IMR-90 (cell line): ENCODE measurements around the gene ANXA3. TPM values are rescaled to one million over a fixed set of nuclear protein-coding genes. Genes with fewer than 3 reads are reported as not detected.

Experiments used
- ATAC-seq: fragments of 200-7000 bp; cut with Tn5 transposase; 2 replicates; pipeline ENCODE4 v1.9.1; 2020; ENCODE audit warnings: low read depth, mild to moderate bottlenecking, moderate library complexity
- BruUV-seq: library from RNA; stranded (reverse); fragments of 400-500 nt; replicated peaks from 2 replicates; lab custom pipeline; 2021; lab: Mats Ljungman, UMichigan
- CTCF ChIA-PET: fragments of 300-600 bp; formaldehyde crosslinking; extraction: SDS; loops from one replicate; lab custom pipeline; 2021; ENCODE audit warnings: antibody characterized with exemption; lab: Yijun Ruan, JAX
- POLR2A ChIA-PET: fragments of 300-600 bp; sonication (Branson Sonifier 250); formaldehyde crosslinking; loops from one replicate; lab custom pipeline; 2022; ENCODE audit warnings: antibody characterized with exemption; ENCODE audit not compliant: unreplicated experiment; lab: Charles Lee
- DNase-seq: peaks from one replicate; pipeline ENCODE4 v3.0.0; 2013
- H2AFZ ChIP-seq: replicated peaks from 2 replicates; pipeline ENCODE3; 2013; ENCODE audit warnings: low read length, mild to moderate bottlenecking; ENCODE audit not compliant: poor library complexity
- H2AK5ac ChIP-seq: 2 replicates; pipeline ENCODE4 v1.6.1; 2013; ENCODE audit warnings: low read depth, low read length, inconsistent platforms
- H2AK9ac ChIP-seq: replicated peaks from 2 replicates; pipeline ENCODE3; 2013; ENCODE audit warnings: mild to moderate bottlenecking, low read depth, low read length, moderate library complexity; ENCODE audit not compliant: poor library complexity
- H2BK120ac ChIP-seq: 2 replicates; pipeline ENCODE4 v1.6.1; 2013; ENCODE audit warnings: low read depth, low read length, inconsistent platforms
- H2BK15ac ChIP-seq: 3 replicates; pipeline ENCODE4 v1.6.1; 2013; ENCODE audit warnings: low read depth, low read length, inconsistent platforms
- H2BK20ac ChIP-seq: 2 replicates; pipeline ENCODE4 v1.6.1; 2013; ENCODE audit warnings: low read depth, mild to moderate bottlenecking, inconsistent platforms, low read length, moderate library complexity
- H2BK5ac ChIP-seq: 2 replicates; pipeline ENCODE4 v1.6.1; 2013; ENCODE audit warnings: mild to moderate bottlenecking, low read depth, low read length, inconsistent platforms; ENCODE audit not compliant: poor library complexity, severe bottlenecking
- H3K14ac ChIP-seq: replicated peaks from 2 replicates; pipeline ENCODE4 v1.6.1; 2013; ENCODE audit warnings: low read depth, low read length, inconsistent platforms
- H3K18ac ChIP-seq: 2 replicates; pipeline ENCODE4 v1.6.1; 2013; ENCODE audit warnings: low read depth, low read length, control low read depth
- H3K23ac ChIP-seq: 2 replicates; pipeline ENCODE4 v1.6.1; 2013; ENCODE audit warnings: low read depth, low read length, inconsistent platforms
- H3K27ac ChIP-seq: 2 replicates; pipeline ENCODE4 v1.5.1; 2013; ENCODE audit warnings: mild to moderate bottlenecking, control low read depth, low read length; ENCODE audit not compliant: insufficient read depth
- H3K27me3 ChIP-seq: 2 replicates; pipeline ENCODE4 v1.6.1; 2013; ENCODE audit warnings: low read length; ENCODE audit not compliant: control insufficient read depth, insufficient read depth
- H3K36me3 ChIP-seq: 2 replicates; pipeline ENCODE4 v1.6.1; 2013; ENCODE audit warnings: low read length, mixed read lengths; ENCODE audit not compliant: control insufficient read depth, insufficient read depth
- H3K4ac ChIP-seq: 2 replicates; pipeline ENCODE4 v1.6.1; 2013; ENCODE audit warnings: low read depth, low read length, inconsistent platforms
- H3K4me1 ChIP-seq: 2 replicates; pipeline ENCODE4 v1.6.1; 2013; ENCODE audit warnings: low read length, mixed read lengths; ENCODE audit not compliant: control insufficient read depth, insufficient read depth
- H3K4me2 ChIP-seq: 2 replicates; pipeline ENCODE4 v1.6.1; 2013; ENCODE audit warnings: low read depth, mild to moderate bottlenecking, control low read depth, low read length, moderate library complexity
- H3K4me3 ChIP-seq: 2 replicates; pipeline ENCODE4 v1.5.1; 2013; ENCODE audit warnings: low read depth, mild to moderate bottlenecking, control low read depth, low read length, moderate library complexity; ENCODE audit not compliant: insufficient read depth
- H3K56ac ChIP-seq: 2 replicates; pipeline ENCODE4 v1.6.1; 2013; ENCODE audit warnings: low read length, inconsistent platforms; ENCODE audit not compliant: insufficient read depth; ENCODE audit errors: extremely low read depth
- H3K79me1 ChIP-seq, 2 experiments: 2 replicates each; pipeline ENCODE4 v1.6.1; 2013; ENCODE audit warnings: low read length in 2 of 2, inconsistent platforms in 1 of 2, low read depth in 1 of 2
- H3K9ac ChIP-seq: 2 replicates; pipeline ENCODE4 v1.6.1; 2013; ENCODE audit warnings: low read depth, low read length, control low read depth
- H3K9me1 ChIP-seq: 2 replicates; pipeline ENCODE4 v1.6.1; 2013; ENCODE audit warnings: low read length, inconsistent platforms; ENCODE audit not compliant: insufficient read depth
- H3K9me3 ChIP-seq: 2 replicates; pipeline ENCODE4 v1.6.1; 2013; ENCODE audit warnings: low read length; ENCODE audit not compliant: control insufficient read depth, insufficient read depth
- H4K20me1 ChIP-seq: 2 replicates; pipeline ENCODE4 v1.6.1; 2013; ENCODE audit warnings: low read length, inconsistent platforms; ENCODE audit not compliant: insufficient read depth
- H4K5ac ChIP-seq: 2 replicates; pipeline ENCODE4 v1.6.1; 2013; ENCODE audit warnings: mild to moderate bottlenecking, low read depth, low read length, control low read depth
- H4K8ac ChIP-seq, 2 experiments: 2 replicates each; pipeline ENCODE4 v1.6.1; 2013; ENCODE audit warnings: low read depth in 2 of 2, low read length in 2 of 2, control low read depth in 1 of 2, inconsistent platforms in 1 of 2
- H4K91ac ChIP-seq: 2 replicates; pipeline ENCODE4 v1.6.1; 2013; ENCODE audit warnings: low read depth, low read length, inconsistent platforms; ENCODE audit not compliant: insufficient read depth
- BHLHE40 ChIP-seq: fragments of 150-350 bp; IDR thresholded peaks from 2 replicates; pipeline ENCODE4 v1.6.1; 2016; ENCODE audit warnings: mild to moderate bottlenecking, low read depth, low read length
- CEBPB ChIP-seq: IDR thresholded peaks from 2 replicates; pipeline ENCODE4 v1.6.1; 2012; ENCODE audit warnings: low read depth, low read length, improper control_type of control experiment
- CHD1 ChIP-seq: IDR thresholded peaks from 2 replicates; pipeline ENCODE4 v1.6.1; 2012; ENCODE audit warnings: low read depth, low read length, improper control_type of control experiment
- CTCF ChIP-seq: conservative IDR thresholded peaks from 2 replicates; pipeline ENCODE4 v1.5.1; 2012; ENCODE audit warnings: mild to moderate bottlenecking, low read depth, low read length, improper control_type of control experiment
- ELK1 ChIP-seq: fragments of 150-350 bp; IDR thresholded peaks from 2 replicates; pipeline ENCODE4 v1.6.1; 2016; ENCODE audit warnings: low read depth, mild to moderate bottlenecking, low read length, moderate library complexity, borderline replicate concordance
- FOS ChIP-seq: fragments of 150-350 bp; IDR thresholded peaks from 2 replicates; pipeline ENCODE4 v1.6.1; 2016; ENCODE audit warnings: low read depth, low read length
- MAZ ChIP-seq: IDR thresholded peaks from 2 replicates; pipeline ENCODE4 v1.6.1; 2012; ENCODE audit warnings: low read depth, mild to moderate bottlenecking, low read length, improper control_type of control experiment, moderate library complexity, borderline replicate concordance
- MXI1 ChIP-seq: IDR thresholded peaks from 2 replicates; pipeline ENCODE4 v1.6.1; 2012; ENCODE audit warnings: low read depth, mild to moderate bottlenecking, low read length, moderate library complexity, borderline replicate concordance
- NFE2L2 ChIP-seq: fragments of 150-350 bp; IDR thresholded peaks from 2 replicates; pipeline ENCODE4 v1.6.1; 2016; ENCODE audit warnings: low read depth, mild to moderate bottlenecking, low read length
- POLR2A ChIP-seq: IDR thresholded peaks from 2 replicates; pipeline ENCODE4 v1.6.1; 2012; ENCODE audit warnings: mild to moderate bottlenecking, low read depth, low read length
- RAD21 ChIP-seq: IDR thresholded peaks from 2 replicates; pipeline ENCODE4 v1.6.1; 2012; ENCODE audit warnings: low read length, improper control_type of control experiment
- RFX5 ChIP-seq: IDR thresholded peaks from 2 replicates; pipeline ENCODE4 v1.8.0; 2012; ENCODE audit warnings: low read depth, mild to moderate bottlenecking, low read length, moderate library complexity
- USF2 ChIP-seq: fragments of 150-350 bp; IDR thresholded peaks from 2 replicates; pipeline ENCODE4 v1.6.1; 2017; ENCODE audit warnings: mild to moderate bottlenecking, antibody characterized with exemption, low read length, low read depth
- WGBS, 2 experiments: methylation state at CpG; one replicate each; pipeline versions ENCODE4 v1.1.5 to v1.1.7; 2013; ENCODE audit warnings: missing lambda C conversion rate in 2 of 2; ENCODE audit not compliant: insufficient read length in 1 of 2; ENCODE audit errors: extremely low coverage in 2 of 2; 5-methylcytosine and 5-hydroxymethylcytosine counted together
- dilution Hi-C: fragments of 300-500 bp; cut with HindIII; formaldehyde crosslinking; loops from one replicate; pipeline ENCODE4 v1.14.3; 2018; ENCODE audit warnings: low sequenced_read_pairs; ENCODE audit not compliant: unreplicated experiment
- in situ Hi-C: fragments of 300-500 bp; cut with MboI; formaldehyde crosslinking; loops from 3 replicates; pipeline ENCODE4 v1.14.3; 2019; ENCODE audit warnings: low sequenced_read_pairs, inconsistent platforms, mixed read lengths
- intact Hi-C: fragments of 100-400 bp; cut with micrococcal nuclease; formaldehyde crosslinking; loops from 2 replicates; pipeline ENCODE4 v1.10.0; 2022
- polyA plus RNA-seq, 3 experiments: library from polyadenylated mRNA; depleted of rRNA; stranded (reverse); fragments of >200 nt; gene quantifications; 2 replicates each; pipeline ENCODE4 v1.2.3, GENCODE V29; 2012; ENCODE audit warnings: low replicate concordance in 1 of 3
- total RNA-seq: library from RNA; depleted of rRNA; stranded (reverse); fragments of >200 nt; gene quantifications from 2 replicates; pipeline ENCODE4 v1.2.3, GENCODE V29; 2012

ANXA3 gene
- total and polyA plus RNA-seq, 2 of the 4 experiments (the other 2 are of a cell fraction): 4.2 to 5.0 TPM

- H3K36me3 ChIP-seq: no peaks in the 10 kb centered on the region
- no peaks in the 10 kb centered on the region for H3K9me3 ChIP-seq
- dilution Hi-C loops: no loop called here
- no peak overlapping the region for H3K27ac ChIP-seq
- H3K18ac ChIP-seq: no peak overlapping the region
- WGBS, 2 experiments: no CpG with 5 or more reads among the region's 10 CpGs
- H3K56ac ChIP-seq: no peak overlapping the region
- H3K9ac ChIP-seq: no peak overlapping the region
- H2AK9ac ChIP-seq: no peak overlapping the region
- H4K5ac ChIP-seq: no peak overlapping the region
- H3K4me3 ChIP-seq: no peak overlapping the region
- in situ Hi-C loops: no loop called here
- H2AFZ ChIP-seq: no peak overlapping the region
- 0 out of 2 replicates have a peak overlapping the region, but pooled peaks have one; percentile 3 for H2BK20ac ChIP-seq
- ATAC-seq (no peak), DNase-seq (no peak)
- no peaks in the 10 kb centered on the region; a peak in 1 of 4 replicates for H3K79me1 ChIP-seq
- no peaks in the 10 kb centered on the region for H3K27me3 ChIP-seq
- H2BK15ac ChIP-seq: peak overlapping the region; percentile 72; the same call in 1 of the 3 replicates
- intact Hi-C loops: no loop called here
- H3K4me1 ChIP-seq: peaks cover 2% of the 10 kb centered on the region
- ChIA-PET CTCF (no interaction called here), POLR2A (no interaction called here)
- H2BK5ac ChIP-seq: no peak overlapping the region
- peaks cover 4% of the 10 kb centered on the region for H3K9me1 ChIP-seq
- no peak overlapping the region for H2AK5ac ChIP-seq
- peak overlapping the region; percentile 77; the same call in 1 of the 2 replicates for H4K91ac ChIP-seq
- H2BK120ac ChIP-seq: peak overlapping the region; percentile 92
- peak overlapping the region; percentile 96 for H3K14ac ChIP-seq
- no peaks in the 10 kb centered on the region for H4K20me1 ChIP-seq
- H3K23ac ChIP-seq: peak overlapping the region; percentile 92; the same call in 1 of the 2 replicates
- BruUV-seq: no TSS peak
- H3K4ac ChIP-seq: peak overlapping the region; percentile 68
- H4K8ac ChIP-seq: peak overlapping the region in 1 of 2 experiments; percentile 94; a peak in 3 of 4 replicates
- no peak overlapping the region for H3K4me2 ChIP-seq
- TF ChIP-seq NFE2L2 (no peak), POLR2A (no peak), RAD21 (no peak), FOS (no peak), MAZ (no peak), CEBPB (no peak), CTCF (no peak), USF2 (no peak), RFX5 (no peak), ELK1 (no peak), CHD1 (no peak), BHLHE40 (no peak), MXI1 (no peak)
Observed at GRCh38 chr4:78552389-78553042, 946 bp downstream of the ANXA3 start.
